ENCODE measurements around the gene ANKRD16. TPM values are rescaled to one million over a fixed set of nuclear protein-coding genes. Genes with fewer than 3 reads are reported as not detected.

ANKRD16 gene
- total RNA-seq, 1 experiment from 2014 or later: 12.2 TPM

GRCh38 chr10:5917305-5917704, 27.6 kb upstream of the ANKRD16 start:
- no peak for TF ChIP-seq ZNF423 (CRISPR knock-in tag; IDR thresholded peaks at IDR 0.05)
- TF ChIP-seq PREB (CRISPR knock-in tag; IDR thresholded peaks at IDR 0.05; ENCODE audit: borderline replicate concordance): no peak
- TF ChIP-seq MYBL2 (CRISPR knock-in tag; IDR thresholded peaks at IDR 0.05): no peak
- no peak for TF ChIP-seq E2F1 (CRISPR knock-in tag; IDR thresholded peaks at IDR 0.05)
- no peak for TF ChIP-seq FOXJ3 (CRISPR knock-in tag; IDR thresholded peaks at IDR 0.05; ENCODE audit: borderline replicate concordance)
- no peak for TF ChIP-seq CBFB (CRISPR knock-in tag; IDR thresholded peaks at IDR 0.05; ENCODE audit: low read depth)
- no peak for TF ChIP-seq ESRRA (CRISPR knock-in tag; IDR thresholded peaks at IDR 0.05; ENCODE audit: borderline replicate concordance)
- no peak for TF ChIP-seq ZBTB43 (CRISPR knock-in tag; IDR thresholded peaks at IDR 0.05)
- no peak for TF ChIP-seq FOXK1 (CRISPR knock-in tag; IDR thresholded peaks at IDR 0.05)
- TF ChIP-seq ZNF512 (CRISPR knock-in tag; IDR thresholded peaks at IDR 0.05; ENCODE audit: borderline replicate concordance): no peak
- TF ChIP-seq NFE2L1 (CRISPR knock-in tag; IDR thresholded peaks at IDR 0.05): no peak
- TF ChIP-seq ELF4 (CRISPR knock-in tag; IDR thresholded peaks at IDR 0.05; ENCODE audit: low read depth): no peak
- no peak for TF ChIP-seq SMAD4 (CRISPR knock-in tag; IDR thresholded peaks at IDR 0.05)
- TF ChIP-seq ZNF138 (CRISPR knock-in tag; conservative IDR thresholded peaks at IDR 0.05): no peak
- TF ChIP-seq NR3C1 (CRISPR knock-in tag; conservative IDR thresholded peaks at IDR 0.05; ENCODE audit: low read depth): no peak
- TF ChIP-seq ZNF281 (CRISPR knock-in tag; IDR thresholded peaks at IDR 0.05): no peak
- no peak for TF ChIP-seq ZNF671 (CRISPR knock-in tag; IDR thresholded peaks at IDR 0.05)
- TF ChIP-seq RELA (CRISPR knock-in tag; IDR thresholded peaks at IDR 0.05; ENCODE audit: borderline replicate concordance): no peak
- DNase-seq (ENCODE audit: low spot score) (no peak), ATAC-seq (no peak)
- H3K27me3 Mint-ChIP-seq (ENCODE audit: low read depth): no peaks in the 10 kb centered on the region
- no peak overlapping the region for H3K27ac Mint-ChIP-seq
- CTCF ChIA-PET: no interaction called here
- H3K4me1 Mint-ChIP-seq: no peaks in the 10 kb centered on the region
- H3K9me3 Mint-ChIP-seq: no peaks in the 10 kb centered on the region
- H3K36me3 Mint-ChIP-seq: peaks cover 92% of the 10 kb centered on the region
- POLR2A ChIA-PET: no interaction called here
- no peak overlapping the region for H3K4me3 Mint-ChIP-seq

- CTCF ChIA-PET: no interaction called here
- POLR2A ChIA-PET: no interaction called here
- H3K4me3 Mint-ChIP-seq: no peak overlapping the region
- no peak overlapping the region for H3K27ac Mint-ChIP-seq
- no peaks in the 10 kb centered on the region for H3K4me1 Mint-ChIP-seq
- H3K9me3 Mint-ChIP-seq: no peaks in the 10 kb centered on the region
- DNase-seq (ENCODE audit: low spot score): no peak
- no peak for ATAC-seq
- no peaks in the 10 kb centered on the region for H3K27me3 Mint-ChIP-seq (ENCODE audit: low read depth)
- TF ChIP-seq HMGXB4 (CRISPR knock-in tag; IDR thresholded peaks at IDR 0.05) (no peak), ZBTB43 (CRISPR knock-in tag; IDR thresholded peaks at IDR 0.05) (no peak)
- peaks cover 87% of the 10 kb centered on the region for H3K36me3 Mint-ChIP-seq
Observed at GRCh38 chr10:5915451-5915850, 25.8 kb upstream of the ANKRD16 start.

Measured in WTC11 (cell line).